ENCODE results near the gene KRT6B.
"Not testable (repeated sequence)": the region's sequence is repeated elsewhere in the genome, so short reads cannot be mapped to it uniquely, and the experiment has no call there.

KRT6B gene

GRCh38 chr12:52452101-52452500, at the start of gene KRT6B:
KRT6B (minus strand) TSS chr12:52452146; CDS start chr12:52452078, 68 bp downstream.
- DNase-seq (ENCODE audit: low spot score) = peak; percentile 36

GRCh38 chr12:52501490-52501889, 49.5 kb upstream of the KRT6B start:
- no peak for DNase-seq (ENCODE audit: low spot score)

DNA sequence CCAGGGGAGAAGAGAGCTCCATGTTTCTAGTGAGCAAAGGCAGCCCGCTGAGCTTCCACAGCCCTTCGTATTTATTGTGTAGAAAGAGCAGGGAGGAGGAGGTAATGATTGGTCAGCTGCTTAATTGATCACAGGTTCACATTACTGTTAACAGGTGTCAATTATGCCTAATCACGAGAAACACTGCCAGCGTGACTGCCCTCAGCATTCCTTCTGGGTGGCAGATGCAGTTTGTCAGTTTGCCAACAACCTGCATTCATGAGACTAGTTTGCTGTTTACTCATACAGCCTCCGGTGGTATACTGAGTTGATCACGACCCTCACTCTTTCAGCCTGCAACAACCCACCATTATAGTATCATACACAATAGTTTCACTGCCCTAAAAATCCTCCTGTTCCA, 48.6 kb upstream of the KRT6B start:
- not testable (repeated sequence) for DNase-seq (ENCODE audit: low spot score)

DNA sequence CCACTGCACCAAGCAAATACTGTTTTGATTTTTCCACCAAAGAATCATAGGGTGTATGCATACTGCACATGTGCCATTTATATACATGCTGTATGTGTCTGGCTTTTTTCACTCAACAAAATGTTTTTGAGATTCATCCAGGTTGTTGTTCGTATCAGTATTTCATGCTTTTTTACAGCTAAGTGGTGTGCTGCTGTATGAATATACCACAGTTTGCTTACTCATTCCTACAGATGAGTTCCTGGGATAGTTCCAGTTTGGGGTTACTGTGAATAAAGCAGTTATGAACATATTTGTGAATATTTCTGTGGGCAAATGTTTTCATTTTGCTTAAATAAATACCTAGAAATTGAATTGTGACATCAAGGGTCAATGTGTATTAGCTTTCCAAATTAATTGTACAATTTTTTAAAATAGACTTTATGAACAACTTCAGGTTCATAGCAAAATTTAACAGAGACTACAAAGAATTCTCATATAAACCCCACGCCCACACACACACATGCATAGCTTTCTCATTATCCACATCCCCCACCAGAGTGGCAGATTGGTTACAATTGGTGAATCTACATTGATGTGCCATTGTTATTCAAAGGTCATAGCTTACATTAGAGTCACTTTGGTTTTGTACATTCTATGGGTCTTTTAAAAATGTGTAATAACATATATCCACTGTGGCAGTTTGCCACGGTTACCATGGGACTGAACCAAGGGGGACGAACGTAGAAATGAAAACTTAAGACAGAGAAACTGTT, 48.0 kb upstream of the KRT6B start:
- DNase-seq (ENCODE audit: low spot score) = no peak

DNA sequence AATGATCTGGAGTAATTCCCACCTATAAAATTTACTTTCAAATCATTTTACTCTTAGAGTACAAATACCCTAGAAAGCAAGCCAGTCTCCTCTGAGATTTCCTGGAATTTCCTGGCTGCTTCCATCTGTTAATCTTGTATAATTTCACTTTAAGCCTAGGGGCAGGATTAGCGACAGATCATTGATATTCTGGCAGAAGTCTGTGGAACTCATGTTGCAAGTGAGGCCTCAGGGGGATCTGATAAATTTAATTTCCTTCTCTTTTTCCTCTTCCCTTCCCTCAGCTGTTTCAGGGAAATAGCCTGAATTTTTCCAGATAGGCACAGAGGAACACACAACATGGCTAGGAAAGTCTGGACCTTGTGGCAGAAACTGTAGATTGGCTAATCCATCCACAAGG, 47.0 kb upstream of the KRT6B start:
- DNase-seq (ENCODE audit: low spot score) = no peak

DNA sequence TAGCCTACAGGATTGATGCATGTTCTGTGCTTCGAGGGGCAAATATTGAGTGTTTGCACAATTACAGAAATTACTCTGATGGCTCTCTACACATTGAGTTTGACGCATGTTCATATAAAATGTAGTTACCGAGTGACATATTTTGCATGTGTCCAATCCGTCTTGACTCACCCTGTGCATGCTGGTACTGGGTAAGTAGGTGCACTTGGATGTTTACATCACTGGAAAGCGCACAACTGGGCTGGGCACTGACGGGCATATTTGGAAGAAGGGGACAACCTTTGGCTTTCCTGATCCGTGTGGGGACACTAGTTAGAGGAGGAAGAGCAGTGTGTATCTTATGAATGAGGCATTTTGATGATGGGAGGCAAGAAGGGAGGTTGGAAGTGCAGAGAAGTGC, 46.0 kb upstream of the KRT6B start:
- DNase-seq (ENCODE audit: low spot score) = no peak

DNA sequence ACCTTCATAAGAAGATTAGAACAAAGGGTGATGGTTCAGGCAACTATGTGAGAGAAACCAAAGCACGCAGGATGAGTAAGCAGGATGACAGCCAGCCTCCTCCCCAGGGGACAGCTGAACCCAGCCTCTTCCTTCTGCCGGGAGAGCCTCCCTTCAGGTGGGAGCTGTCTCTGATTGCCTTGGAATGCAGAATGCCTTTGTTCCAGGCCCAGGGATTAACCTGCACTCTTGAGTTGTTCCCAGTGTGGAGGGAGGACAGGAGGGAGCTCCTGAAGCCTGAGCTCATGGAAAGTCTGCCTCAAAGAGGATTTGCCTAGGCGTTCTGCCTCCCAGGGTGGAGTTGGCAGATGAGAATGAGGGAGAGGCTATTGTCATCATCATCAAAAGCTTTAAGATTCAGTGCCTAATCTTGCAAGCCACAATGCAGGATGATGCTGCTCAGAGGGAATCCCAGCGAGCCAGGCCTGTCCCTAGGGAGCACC, 44.7 kb upstream of the KRT6B start:
- no peak for DNase-seq (ENCODE audit: low spot score)

DNA sequence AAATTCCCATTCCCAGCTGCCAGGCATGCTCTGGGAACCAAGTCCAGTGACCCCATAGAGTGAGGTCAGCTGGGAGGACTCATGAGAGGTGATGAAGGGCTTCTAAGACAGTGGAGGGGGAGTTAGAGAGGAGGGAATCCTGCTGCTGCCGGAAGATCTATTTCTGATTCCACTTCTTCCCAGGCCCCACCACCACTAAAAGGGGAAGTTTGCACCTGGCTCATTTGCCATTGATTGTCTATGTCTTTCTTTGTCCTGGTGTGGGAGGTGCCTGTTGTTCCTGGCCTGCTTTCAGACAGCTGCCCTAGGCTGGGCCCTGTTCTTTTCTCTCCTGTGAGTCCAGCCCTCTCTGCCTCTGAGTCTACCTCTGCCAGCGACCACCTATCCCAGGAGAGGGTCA, 44.1 kb upstream of the KRT6B start:
- no peak for DNase-seq (ENCODE audit: low spot score)

GRCh38 chr12:52495389-52495788, 43.4 kb upstream of the KRT6B start:
- no peak for DNase-seq (ENCODE audit: low spot score)

DNA sequence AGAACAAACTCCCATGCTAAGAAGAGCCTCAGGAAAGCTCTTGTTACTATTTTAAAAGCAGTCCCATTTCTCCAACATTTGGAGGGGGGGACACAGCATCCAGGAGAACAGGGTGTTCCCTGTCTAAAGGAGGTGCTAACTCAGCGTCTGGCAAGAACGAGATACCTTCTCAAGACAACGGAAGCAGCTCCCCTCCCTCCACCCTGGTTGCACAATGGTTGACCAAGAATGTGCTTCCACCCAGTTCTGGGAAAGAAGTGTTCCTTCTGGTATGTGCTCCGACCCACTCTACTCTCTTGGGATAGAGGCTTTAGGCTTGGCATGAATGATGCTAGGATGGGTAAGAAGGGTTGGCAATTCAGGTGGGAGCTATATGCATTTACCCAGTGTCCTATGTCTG, 42.6 kb upstream of the KRT6B start:
- no peak for DNase-seq (ENCODE audit: low spot score)

- no peak for DNase-seq (ENCODE audit: low spot score)
Measured at GRCh38 chr12:52494100-52494499, 42.2 kb upstream of the KRT6B start.

DNA sequence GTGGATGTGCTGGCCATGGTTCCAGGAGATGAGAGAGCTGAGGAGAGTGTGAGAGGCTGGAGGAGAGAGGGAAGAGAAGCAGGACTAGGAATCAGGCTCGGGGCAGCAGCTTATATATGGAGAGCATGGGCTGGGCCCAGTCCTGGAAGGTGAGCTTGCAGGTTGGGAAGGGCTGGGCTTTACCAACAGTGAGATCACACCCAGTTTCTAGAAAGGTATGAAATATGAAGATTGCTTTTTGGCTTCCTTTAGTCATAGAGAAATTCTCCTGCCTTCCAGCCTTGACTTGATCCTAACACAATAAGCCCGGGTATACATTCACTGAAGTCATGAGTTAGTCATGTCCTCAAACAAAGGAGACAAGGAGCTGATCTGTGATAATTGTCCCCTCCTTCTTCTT, 41.2 kb upstream of the KRT6B start, which contains the start of gene KRT6A:
Gene KRT6A (minus strand): TSS at position 86 of the 400 bp plus-strand sequence. CDS start 69 bp downstream, at position 17.
- DNase-seq (ENCODE audit: low spot score) = no peak

DNA sequence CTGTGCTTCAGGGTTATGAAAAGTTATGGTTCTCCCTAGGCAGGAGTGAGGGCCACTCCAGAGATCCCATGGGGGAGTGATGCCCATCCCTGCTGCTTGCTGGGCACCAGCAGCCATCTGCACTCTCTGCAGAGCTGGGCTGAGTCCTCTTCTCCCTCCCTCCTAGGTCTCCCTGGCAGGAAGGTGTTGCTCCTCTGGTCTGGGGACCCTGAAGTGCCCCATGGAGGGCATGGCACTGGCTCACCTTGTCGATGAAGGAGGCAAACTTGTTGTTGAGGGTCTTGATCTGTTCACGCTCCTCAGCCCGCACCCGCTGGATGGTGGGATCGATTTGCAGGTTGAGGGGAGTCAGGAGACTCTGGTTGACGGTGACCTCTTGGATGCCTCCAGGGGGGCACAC, 40.5 kb upstream of the KRT6B start:
- DNase-seq (ENCODE audit: low spot score) = not testable (repeated sequence)

- not testable (repeated sequence) for DNase-seq (ENCODE audit: low spot score)
Measured at GRCh38 chr12:52491495-52491894, 39.5 kb upstream of the KRT6B start.

DNA sequence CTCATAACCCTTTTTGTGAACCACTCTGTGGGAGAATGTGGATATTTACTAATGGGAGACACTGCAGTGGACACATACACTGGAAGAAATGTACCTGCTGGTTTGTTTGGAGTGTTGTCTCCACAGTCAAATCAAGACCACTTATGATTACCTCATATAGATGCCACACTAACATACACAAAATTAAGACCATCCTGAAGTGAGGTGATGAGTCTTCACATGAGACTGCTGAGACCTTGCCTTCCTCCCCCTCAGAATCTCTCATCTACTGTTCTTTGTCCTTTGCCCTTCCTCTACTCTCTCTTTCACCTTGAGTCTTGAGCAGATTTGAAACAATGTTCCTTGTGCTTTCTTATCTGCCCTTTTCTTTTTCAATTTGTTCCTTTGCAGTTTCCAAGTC, 36.8 kb upstream of the KRT6B start:
- no peak for DNase-seq (ENCODE audit: low spot score)

- not testable (repeated sequence) for DNase-seq (ENCODE audit: low spot score)
Measured at GRCh38 chr12:52487744-52488443, 35.9 kb upstream of the KRT6B start.

DNA sequence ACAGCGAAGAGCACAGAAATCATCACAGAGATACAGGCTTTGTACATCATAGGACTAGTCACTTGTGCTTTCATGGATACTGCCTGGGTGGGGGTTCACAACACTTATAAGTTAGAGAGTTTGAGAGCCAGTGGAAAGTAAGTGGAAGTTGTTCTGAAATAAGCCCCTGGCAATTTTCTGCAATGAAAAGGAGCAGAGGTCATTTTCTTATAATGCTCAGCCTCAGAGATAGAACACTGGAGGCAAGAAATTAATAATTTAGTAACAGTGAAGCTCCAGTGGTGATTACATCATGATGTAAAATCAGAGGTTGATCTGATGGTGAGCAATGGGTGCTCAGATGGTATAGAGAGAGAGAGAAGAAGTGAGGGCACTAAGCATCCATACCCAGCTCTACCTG, 35.3 kb upstream of the KRT6B start:
- no peak for DNase-seq (ENCODE audit: low spot score)

GRCh38 chr12:52486166-52487105, 34.5 kb upstream of the KRT6B start:
- no peak for DNase-seq (ENCODE audit: low spot score)

DNA sequence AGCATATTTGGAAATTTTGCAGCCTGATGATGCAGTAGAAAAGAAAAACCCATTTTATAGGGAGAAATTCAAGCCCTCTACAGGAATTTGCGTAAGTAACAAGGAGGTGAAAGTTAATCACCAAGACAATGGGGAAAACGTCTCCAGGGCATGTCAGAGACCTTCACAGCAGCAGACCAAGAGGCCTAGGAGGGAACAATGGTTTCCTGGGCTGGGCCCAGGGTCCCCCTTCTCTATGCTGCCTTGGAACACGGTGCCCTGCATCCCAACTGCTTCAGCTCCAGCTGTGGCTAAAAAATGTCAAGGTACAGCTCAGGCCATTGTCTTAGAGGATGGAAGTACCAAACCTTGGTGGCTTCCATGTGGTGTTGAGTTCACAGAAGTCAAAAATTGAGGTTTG, 28.1 kb upstream of the KRT6B start:
- DNase-seq (ENCODE audit: low spot score) = no peak

DNA sequence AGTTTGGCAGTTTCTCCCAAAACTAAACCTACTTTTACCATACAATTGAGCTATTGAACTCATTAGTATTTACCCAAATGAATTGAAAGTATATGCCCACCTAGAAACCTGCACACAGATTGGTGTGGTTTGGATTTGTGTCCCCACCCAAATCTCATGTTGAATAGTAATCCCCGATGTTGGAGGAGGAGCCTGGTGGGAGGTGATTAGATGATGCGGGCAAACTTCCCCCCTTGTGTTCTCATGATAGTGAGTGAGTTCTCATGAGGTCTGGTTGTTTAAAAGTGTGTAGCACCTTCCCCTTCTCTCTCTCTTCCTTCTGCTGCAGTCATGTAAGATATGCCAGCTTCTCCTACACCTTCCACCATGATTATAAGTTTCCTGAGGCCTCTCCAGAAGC, 25.7 kb upstream of the KRT6B start:
- DNase-seq (ENCODE audit: low spot score) = no peak

GRCh38 chr12:52474212-52474611, 22.3 kb upstream of the KRT6B start:
- DNase-seq (ENCODE audit: low spot score) = no peak

DNA sequence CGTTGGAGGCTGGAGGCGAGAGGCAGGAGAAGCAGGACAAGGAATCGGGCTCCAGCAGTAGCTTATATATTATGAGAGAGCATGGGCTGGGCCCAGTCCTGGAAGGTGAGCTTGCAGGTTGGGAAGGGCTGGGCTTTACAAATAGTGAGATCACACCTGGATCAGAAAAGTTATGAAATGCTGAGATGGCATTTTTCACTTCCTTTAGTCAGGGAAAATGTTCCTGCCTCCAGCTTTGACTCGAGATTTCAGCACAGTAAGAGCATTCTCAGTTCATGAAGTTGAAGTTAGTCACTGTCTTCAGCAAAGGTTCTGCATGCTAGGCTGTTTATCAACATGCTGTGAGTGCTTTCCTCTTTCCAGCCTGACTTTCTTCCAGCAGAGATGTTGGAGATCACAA, 21.8 kb upstream of the KRT6B start, which contains the start of gene KRT6C:
Gene KRT6C (minus strand): TSS at position 38 of the 400 bp plus-strand sequence. CDS start 68 bp downstream, outside the sequence.
- no peak for DNase-seq (ENCODE audit: low spot score)
